IPS-18a (cell line): ENCODE data around the gene MCEMP1.

Source experiments
- H3K27ac ChIP-seq: one replicate; pipeline ENCODE4 v1.5.1; 2013; ENCODE audit warnings: low read length
- H3K27me3 ChIP-seq: one replicate; pipeline ENCODE4 v1.6.1; 2013; ENCODE audit warnings: mild to moderate bottlenecking, low read length; ENCODE audit not compliant: control insufficient read depth, insufficient read depth
- H3K36me3 ChIP-seq: one replicate; pipeline ENCODE4 v1.6.1; 2013; ENCODE audit warnings: low read depth, low read length; ENCODE audit not compliant: control insufficient read depth
- H3K4me1 ChIP-seq: one replicate; pipeline ENCODE4 v1.6.1; 2013; ENCODE audit warnings: low read depth, low read length; ENCODE audit not compliant: control insufficient read depth
- H3K4me3 ChIP-seq: one replicate; pipeline ENCODE4 v1.5.1; 2013; ENCODE audit warnings: low read length
- H3K9ac ChIP-seq: one replicate; pipeline ENCODE4 v1.6.1; 2013; ENCODE audit warnings: mild to moderate bottlenecking, low read length, moderate library complexity
- H3K9me3 ChIP-seq: one replicate; pipeline ENCODE4 v1.6.1; 2013; ENCODE audit warnings: low read depth, low read length; ENCODE audit not compliant: control insufficient read depth

Gene MCEMP1

DNA sequence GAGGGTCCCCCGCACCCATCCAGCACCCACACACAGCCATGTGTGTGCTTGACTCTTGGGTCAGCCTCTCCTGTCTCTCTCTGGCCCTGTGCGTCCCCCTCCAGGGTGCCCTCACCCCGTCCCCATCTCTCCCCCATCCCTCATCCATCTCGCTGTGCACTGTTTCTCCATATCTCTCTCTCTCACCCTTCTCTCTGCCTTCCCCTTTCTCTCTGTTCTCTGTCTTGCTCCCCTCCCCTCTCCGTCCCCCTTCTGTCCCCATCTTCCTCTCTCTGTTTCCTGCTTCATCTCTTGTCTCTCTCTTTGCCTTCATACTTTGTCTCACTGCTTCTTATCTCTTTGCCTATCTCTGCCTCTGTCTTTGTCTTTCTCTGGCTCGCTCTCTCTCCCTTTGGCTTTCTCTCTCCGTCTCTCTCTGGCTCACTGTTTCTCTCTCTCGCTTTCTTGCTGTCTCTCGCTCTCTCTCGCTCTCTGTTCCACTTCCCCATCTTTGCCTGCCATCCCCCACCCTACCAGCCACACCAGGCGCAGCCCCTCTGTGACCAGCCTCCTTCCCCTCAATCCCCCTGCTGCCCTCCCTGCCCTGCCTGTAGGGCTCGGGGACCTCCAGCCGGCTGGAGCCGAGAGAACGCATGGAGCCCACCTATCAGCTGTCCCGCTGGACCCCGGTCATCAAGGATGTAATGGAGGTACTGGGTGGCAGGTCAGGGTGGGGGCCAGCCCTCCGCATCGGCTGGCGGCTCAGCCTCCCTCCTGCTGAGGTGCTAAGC is 31.0 kb upstream of the MCEMP1 start:
- Histone ChIP-seq H3K4me1 (no peaks in the 10 kb centered on the region), H3K9me3 (no peaks in the 10 kb centered on the region), H3K27ac (no peak overlapping the region), H3K27me3 (peaks cover 5% of the 10 kb centered on the region), H3K9ac (no peak overlapping the region), H3K4me3 (no peak overlapping the region), H3K36me3 (no peaks in the 10 kb centered on the region)

DNA sequence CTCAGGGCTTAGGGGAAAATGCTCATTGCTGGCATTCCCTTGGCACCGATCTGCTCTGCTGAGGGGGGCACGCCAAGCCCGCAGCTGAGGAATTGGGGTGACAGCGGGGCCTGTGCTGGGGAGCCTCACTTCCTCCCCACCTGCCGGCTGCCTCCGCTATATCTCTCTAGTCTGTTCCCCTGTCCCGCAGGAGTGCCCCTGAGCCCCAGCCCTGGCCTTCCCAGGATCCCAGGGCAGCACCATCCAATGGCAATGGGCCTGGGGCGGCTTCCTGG is 30.5 kb upstream of the MCEMP1 start:
- H3K27ac ChIP-seq: no peak overlapping the region
- H3K4me3 ChIP-seq: no peak overlapping the region
- no peak overlapping the region for H3K9ac ChIP-seq
- peaks cover 10% of the 10 kb centered on the region for H3K27me3 ChIP-seq
- H3K36me3 ChIP-seq: no peaks in the 10 kb centered on the region
- H3K9me3 ChIP-seq: no peaks in the 10 kb centered on the region
- H3K4me1 ChIP-seq: no peaks in the 10 kb centered on the region

DNA sequence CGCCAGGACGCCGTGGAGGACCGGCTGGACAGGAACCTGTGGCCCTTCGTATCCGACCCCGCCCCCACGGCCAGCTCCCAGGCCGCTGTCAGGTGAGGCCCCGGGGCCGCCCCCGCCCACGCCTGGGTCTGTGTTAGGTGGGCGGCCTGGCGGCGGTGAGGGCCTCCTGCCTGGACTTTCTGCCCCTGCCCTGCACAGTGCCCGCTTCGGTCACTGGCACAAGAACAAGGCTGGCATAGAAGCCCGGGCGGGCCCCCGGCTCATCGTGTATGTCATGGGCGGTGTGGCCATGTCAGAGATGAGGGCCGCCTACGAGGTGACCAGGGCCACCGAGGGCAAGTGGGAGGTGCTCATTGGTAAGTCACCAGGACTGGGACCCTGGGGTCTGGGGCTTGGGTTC is 29.7 kb upstream of the MCEMP1 start:
- Histone ChIP-seq H3K9me3 (no peaks in the 10 kb centered on the region), H3K27me3 (peaks cover 10% of the 10 kb centered on the region), H3K27ac (no peak overlapping the region), H3K4me3 (no peak overlapping the region), H3K9ac (no peak overlapping the region), H3K4me1 (no peaks in the 10 kb centered on the region), H3K36me3 (no peaks in the 10 kb centered on the region)

DNA sequence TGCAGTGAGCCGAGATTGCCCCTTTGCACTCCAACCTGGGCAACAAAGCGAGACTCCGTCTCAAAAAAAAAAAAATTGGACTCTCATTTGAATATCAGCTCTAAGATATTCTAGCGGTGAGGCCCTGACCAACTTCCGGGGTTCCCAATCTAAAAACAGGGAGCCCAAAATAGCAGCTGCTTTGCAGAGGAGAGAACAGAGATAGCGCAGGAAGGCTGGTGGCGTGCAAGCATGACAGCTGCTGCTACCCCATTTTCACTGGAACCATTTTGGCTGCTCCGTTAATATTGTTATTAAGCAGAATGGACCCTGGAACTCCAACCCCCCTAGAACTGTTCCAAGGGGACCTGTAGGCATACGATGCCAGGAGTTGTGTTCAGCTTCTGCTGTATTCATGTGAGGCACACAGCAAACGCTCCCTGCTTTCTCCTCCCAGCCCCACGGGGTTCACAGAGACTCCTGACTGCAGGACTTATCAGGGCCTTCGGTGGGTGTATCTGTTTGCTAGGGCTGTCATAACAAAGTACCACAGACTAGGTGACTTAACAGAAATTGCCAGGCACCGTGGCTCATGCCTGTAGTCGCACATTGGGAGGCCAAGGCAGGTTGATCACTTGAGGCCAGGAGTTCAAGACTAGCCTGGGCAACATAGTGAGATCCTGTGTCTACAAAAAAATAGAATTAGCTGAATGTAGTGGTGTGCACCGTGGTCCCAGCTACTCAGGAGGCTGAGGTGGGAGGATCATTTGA is 28.4 kb upstream of the MCEMP1 start:
- H3K36me3 ChIP-seq: no peaks in the 10 kb centered on the region
- H3K4me3 ChIP-seq: no peak overlapping the region
- no peaks in the 10 kb centered on the region for H3K9me3 ChIP-seq
- H3K9ac ChIP-seq: no peak overlapping the region
- H3K27ac ChIP-seq: no peak overlapping the region
- no peaks in the 10 kb centered on the region for H3K4me1 ChIP-seq
- peaks cover 23% of the 10 kb centered on the region for H3K27me3 ChIP-seq

DNA sequence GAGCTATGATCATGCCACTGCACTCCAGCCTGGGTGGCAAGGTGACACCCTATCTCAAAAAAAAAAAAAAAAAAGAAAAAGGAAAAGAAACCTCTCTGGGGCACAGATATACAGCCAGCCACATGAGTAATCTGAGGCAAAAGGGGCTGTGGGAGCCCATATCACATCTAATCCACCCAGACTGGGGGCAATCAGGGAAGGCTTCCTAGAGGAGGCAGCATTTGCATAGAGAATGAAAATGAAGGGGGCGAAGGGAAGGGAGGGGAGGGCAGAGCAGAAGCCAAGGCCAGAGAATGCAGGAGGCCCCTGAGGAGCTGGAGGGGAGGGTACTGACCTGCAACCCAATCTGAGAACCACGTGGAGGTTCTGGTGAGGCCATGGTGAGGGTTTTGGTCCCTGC is 26.7 kb upstream of the MCEMP1 start:
- Histone ChIP-seq H3K36me3 (no peaks in the 10 kb centered on the region), H3K4me1 (no peaks in the 10 kb centered on the region), H3K27me3 (peaks cover 28% of the 10 kb centered on the region), H3K9me3 (no peaks in the 10 kb centered on the region), H3K9ac (no peak overlapping the region), H3K27ac (no peak overlapping the region), H3K4me3 (no peak overlapping the region)

DNA sequence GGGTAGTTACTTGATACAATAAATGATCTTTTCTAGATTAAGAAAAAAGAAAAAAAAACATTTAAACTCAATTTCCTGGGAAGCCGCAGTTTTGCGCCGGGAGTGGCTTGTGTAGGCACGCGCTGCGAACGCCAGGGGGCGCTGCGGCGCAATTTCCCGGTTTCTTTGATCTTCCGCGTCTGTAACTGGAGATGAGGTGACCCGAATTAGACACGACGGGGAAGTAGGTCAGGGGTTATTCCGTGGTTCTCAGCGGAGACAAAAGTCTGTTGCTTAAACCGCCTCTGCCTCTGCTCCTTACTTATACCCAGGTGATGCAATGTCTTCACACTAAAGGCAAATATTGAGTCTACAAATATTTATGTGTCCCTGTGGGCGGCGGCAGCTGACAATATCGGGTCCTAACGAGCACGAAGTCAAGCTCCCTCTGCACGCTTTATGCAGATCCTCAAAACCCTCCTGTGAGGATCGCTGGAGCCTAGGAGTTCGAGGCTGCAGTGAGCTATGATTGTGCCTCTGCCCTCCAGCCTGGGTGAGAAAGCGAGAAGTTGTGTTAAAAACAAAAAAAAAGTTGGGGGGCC is 24.7 kb upstream of the MCEMP1 start:
- H3K9me3 ChIP-seq: no peaks in the 10 kb centered on the region
- H3K27me3 ChIP-seq: peaks cover 33% of the 10 kb centered on the region
- H3K9ac ChIP-seq: no peak overlapping the region
- H3K27ac ChIP-seq: no peak overlapping the region
- no peaks in the 10 kb centered on the region for H3K36me3 ChIP-seq
- H3K4me3 ChIP-seq: no peak overlapping the region
- no peaks in the 10 kb centered on the region for H3K4me1 ChIP-seq

DNA sequence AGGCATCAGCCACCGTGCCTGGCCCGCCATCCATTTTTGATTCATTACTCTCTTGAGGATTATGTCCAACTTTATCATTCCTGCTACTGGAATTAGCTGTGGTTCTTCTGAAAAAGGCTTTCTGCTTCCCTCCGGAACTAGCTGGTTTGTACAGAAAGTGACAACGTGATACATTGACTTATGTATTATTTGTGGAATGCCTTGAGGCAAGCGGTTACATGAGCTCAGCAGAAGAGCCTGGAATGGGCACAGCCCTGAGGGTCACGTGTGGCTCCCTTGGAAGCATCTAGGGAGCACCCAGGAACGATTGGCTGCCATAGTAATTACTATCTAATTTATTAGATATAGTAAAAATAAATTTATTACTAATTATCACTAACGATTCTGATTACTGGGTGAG is 22.5 kb upstream of the MCEMP1 start:
- H3K4me1 ChIP-seq: no peaks in the 10 kb centered on the region
- H3K27me3 ChIP-seq: peaks cover 33% of the 10 kb centered on the region
- H3K9ac ChIP-seq: no peak overlapping the region
- no peaks in the 10 kb centered on the region for H3K9me3 ChIP-seq
- H3K27ac ChIP-seq: no peak overlapping the region
- H3K4me3 ChIP-seq: no peak overlapping the region
- H3K36me3 ChIP-seq: no peaks in the 10 kb centered on the region

DNA sequence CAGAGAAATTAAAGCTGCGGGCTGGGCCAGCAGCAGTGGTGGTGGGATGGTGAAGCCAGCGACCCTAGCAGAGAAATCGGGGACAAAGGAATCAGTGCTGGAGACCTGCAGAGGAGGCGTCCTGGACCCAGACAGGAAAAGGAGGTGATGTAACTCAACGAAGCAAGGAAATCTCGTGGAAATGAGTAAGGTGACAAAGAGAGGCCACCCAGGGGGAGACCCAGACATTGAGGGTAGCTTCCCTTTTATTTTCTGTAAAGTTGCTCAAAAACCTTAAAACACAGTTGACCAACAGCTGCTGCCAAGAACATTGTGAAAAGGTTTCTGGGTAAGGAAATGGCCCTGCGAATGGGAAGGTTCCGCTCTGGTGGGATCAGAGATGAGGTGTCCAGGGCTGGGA is 21.3 kb upstream of the MCEMP1 start:
- Histone ChIP-seq H3K27me3 (peaks cover 31% of the 10 kb centered on the region), H3K4me3 (no peak overlapping the region), H3K4me1 (no peaks in the 10 kb centered on the region), H3K36me3 (no peaks in the 10 kb centered on the region), H3K9me3 (no peaks in the 10 kb centered on the region), H3K9ac (no peak overlapping the region), H3K27ac (no peak overlapping the region)

DNA sequence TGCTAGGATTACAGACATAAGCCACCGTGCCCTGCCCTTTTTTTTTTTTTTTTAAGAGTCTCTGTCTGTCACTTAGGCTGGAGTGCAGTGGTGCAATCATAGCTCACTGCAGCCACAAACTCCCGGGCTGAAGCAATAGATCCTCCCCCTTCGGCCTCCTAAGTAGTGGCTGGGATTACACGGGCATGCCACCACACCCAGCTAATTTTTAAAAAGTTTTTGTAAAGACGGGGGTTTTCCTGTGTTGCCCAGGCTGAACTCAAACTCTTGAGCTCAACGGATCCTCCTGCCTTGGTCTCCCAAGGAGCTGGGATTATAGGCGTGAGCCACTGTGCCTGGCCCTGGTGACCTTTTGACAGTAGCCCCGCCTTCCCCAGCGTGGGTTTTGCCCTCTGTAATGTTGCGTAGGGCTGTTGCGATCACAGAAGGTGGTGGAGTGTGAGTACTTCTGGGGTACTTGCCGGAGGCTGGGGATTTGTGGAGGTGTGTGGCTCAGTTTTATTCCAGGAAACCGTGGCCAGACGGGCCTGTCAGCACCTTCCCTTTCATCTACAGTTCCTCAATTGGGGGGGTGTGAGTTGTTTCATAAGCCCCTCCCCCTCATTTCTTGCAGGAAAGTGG is 19.6 kb upstream of the MCEMP1 start:
- H3K27ac ChIP-seq: no peak overlapping the region
- no peaks in the 10 kb centered on the region for H3K36me3 ChIP-seq
- H3K9me3 ChIP-seq: no peaks in the 10 kb centered on the region
- no peaks in the 10 kb centered on the region for H3K4me1 ChIP-seq
- no peak overlapping the region for H3K9ac ChIP-seq
- peaks cover 22% of the 10 kb centered on the region for H3K27me3 ChIP-seq
- H3K4me3 ChIP-seq: no peak overlapping the region

DNA sequence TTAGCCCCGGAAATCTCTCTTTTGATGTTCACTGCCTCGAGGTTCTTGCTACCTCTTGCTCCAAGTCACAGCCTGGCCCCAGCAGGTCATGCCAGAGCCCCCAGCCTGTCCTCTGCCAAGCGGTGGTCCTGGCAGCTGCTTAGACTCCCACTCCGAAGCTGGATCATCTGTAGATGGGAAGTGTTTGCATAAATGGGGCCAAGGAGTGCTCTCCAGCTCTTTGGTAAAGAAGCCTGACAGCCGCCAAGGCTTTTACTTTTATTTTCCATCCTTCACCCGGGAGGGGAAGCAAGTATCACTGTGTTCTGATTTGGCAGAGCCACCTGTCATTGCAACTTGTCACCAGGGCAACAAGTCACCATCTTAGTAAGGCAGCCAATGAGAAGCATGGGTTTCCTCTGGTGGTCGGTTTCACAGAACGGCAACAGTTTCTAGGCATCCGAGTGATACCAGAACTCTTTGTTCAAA is 18.6 kb upstream of the MCEMP1 start:
- Histone ChIP-seq H3K27ac (no peak overlapping the region), H3K36me3 (no peaks in the 10 kb centered on the region), H3K4me3 (no peak overlapping the region), H3K27me3 (peaks cover 12% of the 10 kb centered on the region), H3K9ac (no peak overlapping the region), H3K4me1 (no peaks in the 10 kb centered on the region), H3K9me3 (no peaks in the 10 kb centered on the region)

DNA sequence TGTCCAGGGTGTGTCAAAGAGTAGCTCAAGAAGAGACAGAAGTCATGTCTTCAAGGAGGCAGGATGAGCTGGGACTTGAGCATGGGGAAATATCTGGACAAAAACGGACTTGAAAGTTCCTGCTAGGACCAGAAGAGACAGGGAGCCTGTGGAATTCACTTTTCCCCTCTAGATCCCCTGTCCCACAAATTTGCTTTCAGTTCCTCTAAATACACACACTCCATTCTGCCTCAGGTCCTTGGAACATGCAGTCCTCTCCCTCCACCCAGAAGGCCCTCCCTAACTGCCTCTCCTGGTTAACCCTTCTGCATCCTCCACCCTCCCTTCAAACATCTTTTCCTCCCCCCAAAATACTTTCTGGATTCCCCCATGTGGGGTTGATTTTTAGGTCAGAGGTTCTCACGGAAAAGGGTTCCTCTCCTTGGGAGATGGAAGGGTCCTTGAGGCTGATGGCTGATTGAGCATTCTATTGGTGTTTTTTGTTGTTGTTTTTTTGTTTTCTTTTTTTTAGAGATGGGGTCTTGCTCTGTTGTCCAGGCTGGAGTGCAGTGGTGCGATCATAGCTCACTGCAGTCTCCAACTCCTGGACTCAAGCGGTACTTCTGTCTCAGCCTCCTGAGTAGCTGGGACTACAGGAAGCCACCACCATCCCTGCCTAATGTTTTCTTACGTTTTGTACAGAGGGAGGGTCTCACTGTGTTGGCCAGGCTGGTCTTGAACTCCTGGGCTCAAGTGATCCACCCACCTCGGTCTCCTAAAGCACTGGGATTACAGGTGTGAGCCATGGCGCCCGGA is 14.9 kb upstream of the MCEMP1 start:
- Histone ChIP-seq H3K9me3 (no peaks in the 10 kb centered on the region), H3K27ac (no peak overlapping the region), H3K4me1 (no peaks in the 10 kb centered on the region), H3K36me3 (no peaks in the 10 kb centered on the region), H3K4me3 (no peak overlapping the region), H3K9ac (no peak overlapping the region), H3K27me3 (no peaks in the 10 kb centered on the region)
